ENCODE results near the gene ADAMTS15.

ADAMTS15 gene

GRCh38 chr11:130451231-130452019 is 3.0 kb downstream of the ADAMTS15 start:
- FAIRE-seq: no peak
- no peak for DNase-seq (ENCODE audit: insufficient read length, low spot score)
- TF ChIP-seq POLR2A (IDR thresholded peaks at IDR 0.05; ENCODE audit: low read depth, low read length): no peak

DNA sequence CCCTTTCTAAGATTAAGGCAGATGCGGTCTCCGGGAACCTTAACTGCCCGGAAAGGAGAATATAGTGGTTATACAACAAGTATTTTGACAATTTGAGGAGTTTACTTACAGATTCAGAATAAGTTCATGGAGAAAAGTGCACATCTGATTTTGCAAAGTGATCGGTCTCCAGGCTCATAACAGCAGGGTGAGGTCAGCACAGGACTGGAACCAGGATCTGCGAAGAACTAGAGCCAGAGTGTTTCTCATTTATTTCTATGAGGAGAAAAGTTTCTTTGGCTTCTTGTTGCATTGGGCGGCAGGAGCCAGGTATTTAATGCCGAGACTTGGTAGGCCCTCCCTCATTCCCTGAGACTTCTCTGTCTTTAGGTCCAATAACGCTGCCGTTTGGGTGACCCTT is 3.7 kb downstream of the ADAMTS15 start:
- no peak for DNase-seq (ENCODE audit: insufficient read length, low spot score)
- FAIRE-seq: no peak
- no peak for TF ChIP-seq POLR2A (IDR thresholded peaks at IDR 0.05; ENCODE audit: low read depth, low read length)

DNA sequence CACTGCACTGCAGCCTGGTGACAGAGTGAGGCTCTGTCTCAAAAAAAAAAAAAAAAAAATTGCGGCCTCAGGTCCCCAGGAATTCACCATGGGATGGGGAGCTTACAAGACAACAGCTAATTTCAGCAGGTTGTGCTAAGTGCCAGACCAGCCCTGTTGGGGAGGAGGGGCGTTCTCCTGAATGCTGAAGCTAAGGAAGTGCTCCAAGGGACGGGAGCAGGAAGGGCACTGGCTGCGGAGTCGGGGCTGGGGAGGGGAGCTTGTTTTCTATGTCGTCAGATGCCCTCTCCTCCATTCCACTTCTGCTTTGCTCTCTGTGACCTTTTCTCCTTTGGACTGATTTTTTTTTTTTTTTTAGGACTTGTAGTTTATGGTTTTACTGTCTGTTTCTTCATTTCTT is 4.5 kb downstream of the ADAMTS15 start:
- TF ChIP-seq POLR2A (IDR thresholded peaks at IDR 0.05; ENCODE audit: low read depth, low read length): no peak
- FAIRE-seq (no peak), DNase-seq (ENCODE audit: insufficient read length, low spot score) (no peak)

- TF ChIP-seq POLR2A (IDR thresholded peaks at IDR 0.05; ENCODE audit: low read depth, low read length): no peak
- DNase-seq (ENCODE audit: insufficient read length, low spot score) (no peak), FAIRE-seq (no peak)
Measured at GRCh38 chr11:130454491-130455252, 6.2 kb downstream of the ADAMTS15 start.

GRCh38 chr11:130455483-130456127 is 7.2 kb downstream of the ADAMTS15 start:
- FAIRE-seq (no peak), DNase-seq (ENCODE audit: insufficient read length, low spot score) (no peak)
- TF ChIP-seq POLR2A (IDR thresholded peaks at IDR 0.05; ENCODE audit: low read depth, low read length): no peak

- DNase-seq (ENCODE audit: insufficient read length, low spot score) (no peak), FAIRE-seq (no peak)
- TF ChIP-seq POLR2A (IDR thresholded peaks at IDR 0.05; ENCODE audit: low read depth, low read length): no peak
Measured at GRCh38 chr11:130456286-130456685, 7.8 kb downstream of the ADAMTS15 start.

GRCh38 chr11:130457623-130458409 is 9.4 kb downstream of the ADAMTS15 start:
- DNase-seq (ENCODE audit: insufficient read length, low spot score): no peak
- TF ChIP-seq POLR2A (IDR thresholded peaks at IDR 0.05; ENCODE audit: low read depth, low read length): no peak
- FAIRE-seq: no peak

- no peak for TF ChIP-seq POLR2A (IDR thresholded peaks at IDR 0.05; ENCODE audit: low read depth, low read length)
- FAIRE-seq (no peak), DNase-seq (ENCODE audit: insufficient read length, low spot score) (no peak)
Measured at GRCh38 chr11:130458410-130458729, 9.9 kb downstream of the ADAMTS15 start.

DNA sequence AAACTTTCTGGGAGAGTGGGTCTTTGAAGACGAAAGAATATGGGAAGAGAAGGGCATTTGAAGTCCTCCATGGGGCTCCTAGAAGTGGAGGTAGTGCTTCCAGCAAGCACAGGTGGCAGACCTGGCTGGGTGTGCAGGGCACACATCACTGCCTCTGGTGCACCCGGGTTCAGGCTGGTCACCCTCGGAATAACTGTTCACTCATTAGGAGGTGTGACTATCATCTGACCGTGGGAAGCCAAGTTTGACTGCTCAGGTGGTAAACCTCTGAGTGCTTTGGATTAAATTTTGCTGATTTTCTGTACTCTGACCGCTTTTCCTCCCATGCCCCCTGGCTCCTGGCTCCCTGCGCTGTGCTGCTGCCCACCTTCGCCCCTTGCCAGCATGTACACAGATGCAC is 11.1 kb downstream of the ADAMTS15 start:
- no peak for FAIRE-seq
- DNase-seq (ENCODE audit: insufficient read length, low spot score): no peak
- no peak for TF ChIP-seq POLR2A (IDR thresholded peaks at IDR 0.05; ENCODE audit: low read depth, low read length)

DNA sequence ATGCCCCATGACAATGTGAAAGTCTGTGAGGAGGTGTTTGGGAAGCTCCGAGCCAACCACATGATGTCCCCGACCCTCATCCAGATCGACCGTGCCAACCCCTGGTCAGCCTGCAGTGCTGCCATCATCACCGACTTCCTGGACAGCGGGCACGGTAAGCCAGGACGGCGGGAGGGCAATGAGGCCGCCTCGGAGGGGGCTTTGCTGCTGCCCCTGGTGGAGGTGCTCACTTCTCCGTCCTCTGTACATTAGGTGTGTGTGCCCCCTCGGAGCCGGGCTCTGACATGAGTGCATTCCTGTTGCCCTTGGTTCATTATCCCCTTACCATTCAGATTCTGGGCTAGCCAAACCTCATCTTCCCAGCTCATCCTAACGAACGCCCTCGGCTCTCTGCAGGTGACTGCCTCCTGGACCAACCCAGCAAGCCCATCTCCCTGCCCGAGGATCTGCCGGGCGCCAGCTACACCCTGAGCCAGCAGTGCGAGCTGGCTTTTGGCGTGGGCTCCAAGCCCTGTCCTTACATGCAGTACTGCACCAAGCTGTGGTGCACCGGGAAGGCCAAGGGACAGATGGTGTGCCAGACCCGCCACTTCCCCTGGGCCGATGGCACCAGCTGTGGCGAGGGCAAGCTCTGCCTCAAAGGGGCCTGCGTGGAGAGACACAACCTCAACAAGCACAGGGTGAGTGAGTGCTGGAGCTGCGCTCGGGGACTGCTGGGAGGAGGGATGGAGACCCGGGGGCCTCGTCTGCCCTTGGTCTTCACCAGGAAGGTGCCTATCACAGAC is 13.8 kb downstream of the ADAMTS15 start:
- no peak for DNase-seq (ENCODE audit: insufficient read length, low spot score)
- FAIRE-seq: no peak
- no peak for TF ChIP-seq POLR2A (IDR thresholded peaks at IDR 0.05; ENCODE audit: low read depth, low read length)

DNA sequence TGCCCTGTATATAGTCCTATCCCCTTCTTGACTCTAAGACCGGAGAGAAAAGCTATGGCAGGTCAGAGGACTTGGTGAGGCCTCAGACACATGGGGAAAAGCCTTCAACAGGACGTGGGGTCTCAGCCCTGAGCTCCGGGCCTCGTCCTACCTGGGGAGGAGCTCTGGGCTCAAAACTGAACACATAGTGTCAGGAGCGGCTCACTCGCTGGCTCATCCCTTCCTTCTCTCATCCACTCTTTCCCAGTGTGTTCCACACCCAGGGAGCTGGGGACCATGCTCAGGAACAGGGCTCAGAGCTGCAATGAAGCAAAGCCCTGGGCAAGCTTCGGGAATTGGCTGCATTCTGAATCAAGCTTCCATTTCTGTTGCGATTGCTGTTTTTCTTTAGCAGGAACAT is 14.5 kb downstream of the ADAMTS15 start:
- TF ChIP-seq POLR2A (IDR thresholded peaks at IDR 0.05; ENCODE audit: low read depth, low read length): no peak
- DNase-seq (ENCODE audit: insufficient read length, low spot score) (no peak), FAIRE-seq (no peak)

- DNase-seq (ENCODE audit: insufficient read length, low spot score) (no peak), FAIRE-seq (no peak)
- TF ChIP-seq POLR2A (IDR thresholded peaks at IDR 0.05; ENCODE audit: low read depth, low read length): no peak
Measured at GRCh38 chr11:130464291-130464812, 15.9 kb downstream of the ADAMTS15 start.

GRCh38 chr11:130465263-130465662 is 16.8 kb downstream of the ADAMTS15 start:
- FAIRE-seq: no peak
- no peak for TF ChIP-seq POLR2A (IDR thresholded peaks at IDR 0.05; ENCODE audit: low read depth, low read length)
- DNase-seq (ENCODE audit: insufficient read length, low spot score): no peak

Data from H54 (cell line).